ENCODE data around the gene TTC39B. TPM values are rescaled to one million over a fixed set of nuclear protein-coding genes. Genes with fewer than 3 reads are reported as not detected.

TTC39B gene
- total and polyA plus RNA-seq, 4 donors = 1.8 to 11.7 (median 2.8) TPM

DNA sequence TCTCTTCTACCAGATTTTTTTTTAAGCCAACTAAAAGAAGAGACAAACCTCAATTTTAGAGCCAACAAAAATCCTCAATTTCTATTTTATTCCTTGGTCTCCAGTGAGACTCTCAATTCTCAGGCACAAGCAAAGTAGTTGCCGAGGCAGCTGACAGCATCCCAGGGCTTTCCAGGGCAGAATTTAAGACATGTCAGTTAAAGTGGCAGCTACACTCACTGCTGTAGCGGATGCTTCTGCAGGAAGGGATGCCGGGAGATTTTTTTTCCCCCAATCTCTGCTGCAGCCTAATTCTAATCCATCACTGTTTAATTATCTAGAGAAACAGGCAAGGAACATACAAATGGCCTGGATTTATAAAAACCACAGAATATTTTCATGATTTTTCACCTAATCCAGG lies 57.0 kb downstream of the TTC39B start:
- TF ChIP-seq FOXA2 (IDR thresholded peaks at IDR 0.05) (no peak), YY1 (IDR thresholded peaks at IDR 0.05) (no peak), HNF4A (conservative IDR thresholded peaks at IDR 0.05) (no peak), TAF1 (conservative IDR thresholded peaks at IDR 0.05) (no peak)
- TF ChIP-seq, protein P1, sequence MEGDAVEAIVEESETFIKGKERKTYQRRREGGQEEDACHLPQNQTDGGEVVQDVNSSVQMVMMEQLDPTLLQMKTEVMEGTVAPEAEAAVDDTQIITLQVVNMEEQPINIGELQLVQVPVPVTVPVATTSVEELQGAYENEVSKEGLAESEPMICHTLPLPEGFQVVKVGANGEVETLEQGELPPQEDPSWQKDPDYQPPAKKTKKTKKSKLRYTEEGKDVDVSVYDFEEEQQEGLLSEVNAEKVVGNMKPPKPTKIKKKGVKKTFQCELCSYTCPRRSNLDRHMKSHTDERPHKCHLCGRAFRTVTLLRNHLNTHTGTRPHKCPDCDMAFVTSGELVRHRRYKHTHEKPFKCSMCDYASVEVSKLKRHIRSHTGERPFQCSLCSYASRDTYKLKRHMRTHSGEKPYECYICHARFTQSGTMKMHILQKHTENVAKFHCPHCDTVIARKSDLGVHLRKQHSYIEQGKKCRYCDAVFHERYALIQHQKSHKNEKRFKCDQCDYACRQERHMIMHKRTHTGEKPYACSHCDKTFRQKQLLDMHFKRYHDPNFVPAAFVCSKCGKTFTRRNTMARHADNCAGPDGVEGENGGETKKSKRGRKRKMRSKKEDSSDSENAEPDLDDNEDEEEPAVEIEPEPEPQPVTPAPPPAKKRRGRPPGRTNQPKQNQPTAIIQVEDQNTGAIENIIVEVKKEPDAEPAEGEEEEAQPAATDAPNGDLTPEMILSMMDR (IDR thresholded peaks at IDR 0.05; ENCODE audit: low read depth, low read length, missing input control) = no peak
- 77% methylated on average over 3 of the region's 3 CpGs for WGBS
- Histone ChIP-seq H3K36me3 (ENCODE audit: control insufficient read depth in 4 of 4, insufficient read depth in 3 of 4, low read depth in 1 of 4, low read length in 3 of 4) (no peaks in the 10 kb centered on the region), H3K4me1 (ENCODE audit: control insufficient read depth in 4 of 4, insufficient read depth in 4 of 4, low read length in 3 of 4) (no peaks in the 10 kb centered on the region), H3K9ac (ENCODE audit: low read depth in 1 of 2, low read length in 2 of 2) (no peak overlapping the region), H3K27ac (ENCODE audit: low read depth in 1 of 2, low read length in 2 of 2) (no peak overlapping the region), H3K4me3 (ENCODE audit: low read depth in 1 of 3, low read length in 3 of 3) (no peak overlapping the region), H3K27me3 (ENCODE audit: control insufficient read depth in 4 of 4, insufficient read depth in 4 of 4, low read length in 3 of 4) (no peaks in the 10 kb centered on the region), H3K9me3 (ENCODE audit: control insufficient read depth in 4 of 4, low read length in 3 of 4) (no peaks in the 10 kb centered on the region)
- DNase-seq (ENCODE audit: low spot score) = no peak

DNA sequence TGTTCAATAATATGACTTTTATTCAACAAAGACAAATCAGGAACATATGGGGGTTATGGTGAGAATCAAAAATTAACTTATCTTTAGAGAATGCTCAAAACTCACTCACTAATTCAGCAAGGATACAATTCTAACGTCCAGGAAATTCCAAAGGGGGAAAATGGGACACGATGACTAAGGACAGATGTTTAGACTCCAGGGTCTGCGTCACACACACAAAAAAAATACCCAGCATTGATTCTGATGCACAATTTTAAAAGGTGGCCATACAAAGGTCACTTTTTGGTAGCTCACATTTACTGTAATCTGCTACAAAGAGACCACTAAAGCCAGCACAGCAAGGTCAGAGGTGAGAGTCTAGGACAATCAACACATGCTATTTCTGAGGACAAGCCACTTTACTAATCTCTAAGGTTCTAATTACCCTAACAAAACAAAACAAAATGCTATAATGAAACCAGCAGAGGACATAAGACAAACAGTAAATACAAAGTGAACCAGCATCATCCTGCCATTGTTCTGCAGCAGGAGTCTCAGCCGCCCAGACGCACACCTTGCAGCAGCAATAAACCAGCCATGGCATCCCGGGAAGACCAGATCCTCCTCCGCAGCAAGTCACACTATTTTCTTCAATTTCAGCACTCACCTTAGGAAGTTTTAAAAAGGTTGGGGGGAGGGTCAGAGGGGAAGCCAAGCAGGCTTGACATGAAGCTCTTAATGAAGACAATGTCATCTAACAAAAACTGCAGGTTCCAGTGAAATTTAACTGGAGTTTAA lies 57.8 kb downstream of the TTC39B start:
- DNase-seq (ENCODE audit: low spot score) = no peak
- Histone ChIP-seq H3K27me3 (ENCODE audit: control insufficient read depth in 4 of 4, insufficient read depth in 4 of 4, low read length in 3 of 4) (no peaks in the 10 kb centered on the region), H3K9ac (ENCODE audit: low read depth in 1 of 2, low read length in 2 of 2) (no peak overlapping the region), H3K4me3 (ENCODE audit: low read depth in 1 of 3, low read length in 3 of 3) (no peak overlapping the region), H3K36me3 (ENCODE audit: control insufficient read depth in 4 of 4, insufficient read depth in 3 of 4, low read depth in 1 of 4, low read length in 3 of 4) (no peaks in the 10 kb centered on the region), H3K9me3 (ENCODE audit: control insufficient read depth in 4 of 4, low read length in 3 of 4) (no peaks in the 10 kb centered on the region), H3K27ac (ENCODE audit: low read depth in 1 of 2, low read length in 2 of 2) (no peak overlapping the region), H3K4me1 (ENCODE audit: control insufficient read depth in 4 of 4, insufficient read depth in 4 of 4, low read length in 3 of 4) (no peaks in the 10 kb centered on the region)
- no peak for TF ChIP-seq TAF1 (conservative IDR thresholded peaks at IDR 0.05)
- TF ChIP-seq NR2F2 (IDR thresholded peaks at IDR 0.05) = peak; percentile 71
- no peak for TF ChIP-seq YY1 (IDR thresholded peaks at IDR 0.05)
- 80% methylated on average over 7 of the region's 7 CpGs for WGBS

- no peaks in the 10 kb centered on the region for H3K4me1 ChIP-seq (ENCODE audit: control insufficient read depth in 4 of 4, insufficient read depth in 4 of 4, low read length in 3 of 4)
- no peaks in the 10 kb centered on the region for H3K36me3 ChIP-seq (ENCODE audit: control insufficient read depth in 4 of 4, insufficient read depth in 3 of 4, low read depth in 1 of 4, low read length in 3 of 4)
- H3K9ac ChIP-seq (ENCODE audit: low read depth in 1 of 2, low read length in 2 of 2) = no peak overlapping the region
- H3K27me3 ChIP-seq (ENCODE audit: control insufficient read depth in 4 of 4, insufficient read depth in 4 of 4, low read length in 3 of 4) = no peaks in the 10 kb centered on the region
- H3K27ac ChIP-seq (ENCODE audit: low read depth in 1 of 2, low read length in 2 of 2) = no peak overlapping the region
- DNase-seq (ENCODE audit: low spot score) = no peak
- H3K9me3 ChIP-seq (ENCODE audit: control insufficient read depth in 4 of 4, low read length in 3 of 4) = no peaks in the 10 kb centered on the region
- H3K4me3 ChIP-seq (ENCODE audit: low read depth in 1 of 3, low read length in 3 of 3) = no peak overlapping the region
- TF ChIP-seq TAF1 (conservative IDR thresholded peaks at IDR 0.05) (no peak), RXRA (IDR thresholded peaks at IDR 0.05) (no peak), RAD21 (IDR thresholded peaks at IDR 0.05) (no peak), HNF4G (IDR thresholded peaks at IDR 0.05) (no peak)
- 83% methylated on average over 2 of the region's 2 CpGs for WGBS
Measured at GRCh38 chr9:15248621-15249020, 58.4 kb downstream of the TTC39B start.

GRCh38 chr9:15248081-15248480 lies 58.9 kb downstream of the TTC39B start:
- no peaks in the 10 kb centered on the region for H3K36me3 ChIP-seq (ENCODE audit: control insufficient read depth in 4 of 4, insufficient read depth in 3 of 4, low read depth in 1 of 4, low read length in 3 of 4)

More at GRCh38 chr9:15248081-15248480, 58.9 kb downstream of the TTC39B start:
- Histone ChIP-seq H3K4me3 (ENCODE audit: low read depth in 1 of 3, low read length in 3 of 3) (no peak overlapping the region), H3K9ac (ENCODE audit: low read depth in 1 of 2, low read length in 2 of 2) (no peak overlapping the region), H3K9me3 (ENCODE audit: control insufficient read depth in 4 of 4, low read length in 3 of 4) (no peaks in the 10 kb centered on the region), H3K27me3 (ENCODE audit: control insufficient read depth in 4 of 4, insufficient read depth in 4 of 4, low read length in 3 of 4) (no peaks in the 10 kb centered on the region), H3K4me1 (ENCODE audit: control insufficient read depth in 4 of 4, insufficient read depth in 4 of 4, low read length in 3 of 4) (no peaks in the 10 kb centered on the region), H3K27ac (ENCODE audit: low read depth in 1 of 2, low read length in 2 of 2) (no peak overlapping the region)
- TF ChIP-seq HNF4A (conservative IDR thresholded peaks at IDR 0.05) (no peak), FOXA2 (IDR thresholded peaks at IDR 0.05) (no peak), FOXA1 (IDR thresholded peaks at IDR 0.05) (no peak), NR2F2 (IDR thresholded peaks at IDR 0.05) (no peak)
- TF ChIP-seq, protein P1 (IDR thresholded peaks at IDR 0.05; ENCODE audit: low read depth, low read length, missing input control) = no peak
- no peak for DNase-seq (ENCODE audit: low spot score)
